Natural killer cell (primary cell): ENCODE data around the gene LY6G5C. TPM values are rescaled to one million over a fixed set of nuclear protein-coding genes. Genes with fewer than 3 reads are reported as not detected.

Source experiments
- ATAC-seq, 3 donors: fragments of 150-1000 bp in 2 of 3; fragments of 200-7000 bp in 1 of 3; cut with Tn5 transposase; 1 replicate in 1 of 3; 2 replicates in 2 of 3; pipeline ENCODE4 v1.10.0; 2021; ENCODE audit warnings: mild to moderate bottlenecking in 2 of 3, moderate library complexity in 2 of 3
- DNase-seq, 2 donors: peaks; one replicate each; pipeline versions ENCODE4 v3.0.0 to v3.0.0-alpha.2; 2013 to 2021; ENCODE audit warnings: mixed read lengths in 1 of 2
- H3K27ac ChIP-seq: one replicate; pipeline ENCODE4 v1.5.1; 2013; ENCODE audit warnings: mild to moderate bottlenecking, low read length
- H3K27me3 ChIP-seq: one replicate; pipeline ENCODE4 v1.6.1; 2013; ENCODE audit warnings: low read length; ENCODE audit not compliant: control insufficient read depth, insufficient read depth
- H3K36me3 ChIP-seq: one replicate; pipeline ENCODE4 v1.6.1; 2013; ENCODE audit warnings: low read length; ENCODE audit not compliant: control insufficient read depth, insufficient read depth
- H3K4me1 ChIP-seq: one replicate; pipeline ENCODE4 v1.6.1; 2013; ENCODE audit warnings: low read length; ENCODE audit not compliant: control insufficient read depth, insufficient read depth
- H3K4me3 ChIP-seq: one replicate; pipeline ENCODE4 v1.5.1; 2013; ENCODE audit warnings: low read length
- H3K9me3 ChIP-seq: one replicate; pipeline ENCODE4 v1.6.1; 2013; ENCODE audit warnings: low read length; ENCODE audit not compliant: control insufficient read depth, insufficient read depth
- H3K27ac Mint-ChIP-seq, 2 donors: one replicate each; pipeline ENCODE4 v1.8.0; 2022; ENCODE audit warnings: mild to moderate bottlenecking in 2 of 2, mixed read lengths in 2 of 2, moderate library complexity in 1 of 2
- H3K27me3 Mint-ChIP-seq, 2 donors: one replicate each; pipeline ENCODE4 v1.8.0; 2022; ENCODE audit warnings: low read depth in 2 of 2, mixed read lengths in 2 of 2
- H3K36me3 Mint-ChIP-seq: one replicate; pipeline ENCODE4 v1.8.0; 2022; ENCODE audit warnings: mixed read lengths
- H3K4me1 Mint-ChIP-seq, 2 donors: one replicate each; pipeline ENCODE4 v1.8.0; 2022; ENCODE audit warnings: mixed read lengths in 2 of 2
- H3K4me3 Mint-ChIP-seq: one replicate; pipeline ENCODE4 v1.8.0; 2022; ENCODE audit warnings: mild to moderate bottlenecking, moderate library complexity, mixed read lengths
- H3K9me3 Mint-ChIP-seq, 2 donors: one replicate each; pipeline ENCODE4 v1.8.0; 2022; ENCODE audit warnings: mixed read lengths in 2 of 2
- CTCF ChIP-seq: fragments of 200-600 bp; IDR thresholded peaks from one replicate; pipeline ENCODE4 v1.8.0; 2022; ENCODE audit warnings: antibody characterized with exemption
- WGBS: methylation state at CpG from one replicate; pipeline ENCODE4 v1.1.7; 2013; ENCODE audit warnings: missing lambda C conversion rate; ENCODE audit not compliant: insufficient coverage; 5-methylcytosine and 5-hydroxymethylcytosine counted together
- intact Hi-C: fragments of 100-400 bp; cut with micrococcal nuclease; formaldehyde crosslinking; loops from one replicate; pipeline ENCODE4 v1.14.2; 2022
- total RNA-seq, 4 donors: library from RNA; stranded (reverse); fragments of 120-200 nt in 1 of 4; gene quantifications; one replicate each; pipeline versions ENCODE4 v1.2.3 to v1.2.4, GENCODE V29; 2013 to 2022

Gene LY6G5C
- 1 to 10 TPM; 2.0 to 7.9 (median 2.7) TPM for total RNA-seq
- total RNA-seq (2013): 1.9 TPM

- Histone ChIP-seq H3K36me3 (no peaks in the 10 kb centered on the region), H3K9me3 (no peaks in the 10 kb centered on the region), H3K4me1 (peaks cover 30% of the 10 kb centered on the region), H3K27ac (peak within 1 kb of the TSS; percentile 14), H3K4me3 (peak within 1 kb of the TSS; percentile 56), H3K27me3 (no peaks in the 10 kb centered on the region)
- Mint-ChIP-seq H3K4me1 (peaks cover 19 to 23% of the 10 kb centered on the region in 2 donors), H3K27ac (peak within 1 kb of the TSS; percentile 78 to 79), H3K27me3 (peaks cover 0 to 3% of the 10 kb centered on the region in 2 donors), H3K4me3 (peak within 1 kb of the TSS; percentile 93), H3K36me3 (no peaks in the 10 kb centered on the region), H3K9me3 (no peaks in the 10 kb centered on the region)
- 11% methylated on average over 17 of the region's 17 CpGs for WGBS
- DNase-seq (peak; percentile 58 to 80), ATAC-seq (peak; percentile 83 to 89 (median 86))
- TF ChIP-seq CTCF: peak; percentile 64
- intact Hi-C loops: loop anchor here (1.0 to 5.0 kb wide), 2 partner anchors 57 to 150 kb away; partner anchors contain the start of gene CLIC1
Measured at GRCh38 chr6:31680226-31681134, at the start of gene LY6G5C. Gene LY6G5C, minus strand, starts transcription at chr6:31681067. Its CDS starts 694 bp downstream, at chr6:31680373.

- whole genome bisulfite sequencing: 5% methylated on average over 43 of the region's 46 CpGs
- Histone ChIP-seq H3K4me3 (peak overlapping the region; percentile 75), H3K27ac (peak overlapping the region; percentile 64), H3K36me3 (peaks cover 49% of the 10 kb centered on the region), H3K4me1 (peaks cover 68% of the 10 kb centered on the region), H3K27me3 (no peaks in the 10 kb centered on the region), H3K9me3 (no peaks in the 10 kb centered on the region)
- peak; percentile 42 to 67 (median 63) for ATAC-seq
- H3K4me1 Mint-ChIP-seq: peaks cover 56 to 77% of the 10 kb centered on the region in 2 donors
- peak overlapping the region; percentile 97 for H3K4me3 Mint-ChIP-seq
- DNase-seq: peak; percentile 75 to 83
- peaks cover 16% of the 10 kb centered on the region for H3K36me3 Mint-ChIP-seq
- intact Hi-C loops: loop anchor here (1.0 to 10.0 kb wide), 3 partner anchors 39 to 185 kb away; partner anchors contain the start of genes ATP6V1G2, DDX39B and NFKBIL1
- H3K27ac Mint-ChIP-seq: peak overlapping the region; percentile 90 to 91
- no peaks in the 10 kb centered on the region for H3K9me3 Mint-ChIP-seq
- no peak for TF ChIP-seq CTCF
- no peaks in the 10 kb centered on the region for H3K27me3 Mint-ChIP-seq
Measured at GRCh38 chr6:31729979-31730630, 49.2 kb upstream of the LY6G5C start.

GRCh38 chr6:31729515-31729978, 48.7 kb upstream of the LY6G5C start:
- Mint-ChIP-seq H3K4me3 (peak overlapping the region; percentile 97), H3K36me3 (peaks cover 16% of the 10 kb centered on the region), H3K9me3 (no peaks in the 10 kb centered on the region), H3K4me1 (peaks cover 52 to 72% of the 10 kb centered on the region in 2 donors), H3K27me3 (no peaks in the 10 kb centered on the region), H3K27ac (peak overlapping the region; percentile 90 to 91)
- peak; percentile 93 for TF ChIP-seq CTCF
- Histone ChIP-seq H3K27me3 (no peaks in the 10 kb centered on the region), H3K4me3 (peak overlapping the region; percentile 75), H3K9me3 (no peaks in the 10 kb centered on the region), H3K4me1 (peaks cover 65% of the 10 kb centered on the region), H3K27ac (peak overlapping the region; percentile 64), H3K36me3 (peaks cover 49% of the 10 kb centered on the region)
- intact Hi-C loops: loop anchor here (1.0 kb wide), 1 partner anchor 40 kb away; no protein-coding TSS in a partner anchor
- WGBS: under 1% methylated on average over 28 of the region's 29 CpGs
- peak; percentile 69 to 83 (median 74) for ATAC-seq
- peak; percentile 81 to 90 for DNase-seq
